Right lobe of liver (tissue), 6 donors: ENCODE measurements around the gene TMPRSS15. TPM values are rescaled to one million over a fixed set of nuclear protein-coding genes. Genes with fewer than 3 reads are reported as not detected.

Source experiments
- ATAC-seq, 4 donors: fragments of 200-7000 bp; cut with Tn5 transposase; one replicate each; pipeline ENCODE4 v1.9.1; 2020; ENCODE audit warnings: mild to moderate bottlenecking in 4 of 4, moderate library complexity in 4 of 4
- DNase-seq, 3 donors: peaks; one replicate each; pipeline ENCODE4 v3.0.0-alpha.2; 2020
- H3K27ac ChIP-seq, 3 donors: fragments of 200-600 bp; one replicate each; pipeline ENCODE4 v1.8.0; 2022
- H3K27me3 ChIP-seq, 2 donors: fragments of 200-600 bp; one replicate each; pipeline ENCODE4 v1.8.0; 2022
- H3K36me3 ChIP-seq, 4 donors: fragments of 200-600 bp; sonication (generic) in 1 of 4; one replicate each; pipeline versions ENCODE4 v1.5.1 to v1.8.0; 2017 to 2022; ENCODE audit warnings: control low read depth in 1 of 4
- H3K4me1 ChIP-seq, 4 donors: fragments of 200-600 bp; sonication (generic) in 1 of 4; one replicate each; pipeline versions ENCODE4 v1.5.1 to v1.8.0; 2017 to 2022; ENCODE audit warnings: control low read depth in 1 of 4
- H3K4me3 ChIP-seq, 3 donors: fragments of 200-600 bp; one replicate each; pipeline ENCODE4 v1.8.0; 2022
- H3K9me3 ChIP-seq, 4 donors: fragments of 200-600 bp; sonication (generic) in 1 of 4; one replicate each; pipeline versions ENCODE4 v1.5.1 to v1.8.0; 2017 to 2022; ENCODE audit warnings: control low read depth in 1 of 4
- CTCF ChIP-seq, 4 donors: fragments of 200-600 bp in 3 of 4; fragments of 450-650 bp in 1 of 4; IDR thresholded peaks; one replicate each; pipeline versions ENCODE4 v1.5.1 to v1.8.0; 2016 to 2022; ENCODE audit warnings: antibody characterized with exemption in 4 of 4, mild to moderate bottlenecking in 2 of 4
- POLR2A ChIP-seq: fragments of 450-650 bp; IDR thresholded peaks from one replicate; pipeline ENCODE4 v1.6.1; 2017; ENCODE audit warnings: antibody characterized with exemption, mild to moderate bottlenecking
- WGBS: methylation state at CpG from one replicate; pipeline ENCODE4 v1.1.6; 2018; ENCODE audit warnings: low coverage, low lambda C conversion rate; ENCODE audit not compliant: insufficient coverage; ENCODE audit errors: missing lambda C conversion rate; 5-methylcytosine and 5-hydroxymethylcytosine counted together
- intact Hi-C, 2 donors: fragments of 100-400 bp; cut with DNase I; formaldehyde crosslinking; loops; one replicate each; pipeline versions ENCODE4 v1.11.2 to v1.14.1; 2022
- total RNA-seq, 6 experiments: library from RNA; depleted of rRNA in 2 of 6; stranded (reverse); fragments of >200 nt in 2 of 6; fragmentation: NEBNext Ultra II Directional in 3 of 6; extraction: Animal tissue kit (Norgen Biotek cat#: 25700) in 3 of 6; gene quantifications; one replicate each; pipeline versions ENCODE4 v1.1.0 to v1.2.4, GENCODE V29; 2016 to 2023
- donor health status: DM: no; HTN: yes; CAD: no.
- donor health status: DM: no; HTN: no; CAD: no.
- donor health status: DM: no; HTN: no; CAD: no.
- donor health status: DM: no; HTN: yes; CAD: no.
- donor health status: DM: no; HTN: yes; CAD: no.

The TMPRSS15 gene
- total RNA-seq, 6 experiments from 2014 or later = not detected

- no peak for ATAC-seq
- 69% methylated on average over 2 of the region's 2 CpGs for WGBS
- H3K36me3 ChIP-seq = no peaks in the 10 kb centered on the region
- TF ChIP-seq POLR2A (no peak), CTCF (IDR thresholded peaks at IDR 0.05) (no peak)
- H3K27ac ChIP-seq = no peak overlapping the region
- intact Hi-C loops = no loop called here
- H3K27me3 ChIP-seq = no peaks in the 10 kb centered on the region
- no peak overlapping the region for H3K4me3 ChIP-seq
- H3K9me3 ChIP-seq = no peaks in the 10 kb centered on the region
- no peaks in the 10 kb centered on the region for H3K4me1 ChIP-seq
- no peak for DNase-seq
Measured at GRCh38 chr21:18253221-18253620, 150.4 kb downstream of the TMPRSS15 start.

- intact Hi-C loops = no loop called here
- no peak for ATAC-seq
- WGBS = 64% methylated on average over 4 of the region's 5 CpGs
Measured at GRCh38 chr21:18252680-18253079, 150.9 kb downstream of the TMPRSS15 start.

GRCh38 chr21:18252256-18252655 is 151.3 kb downstream of the TMPRSS15 start:
- Histone ChIP-seq H3K4me1 (no peaks in the 10 kb centered on the region), H3K27ac (no peak overlapping the region), H3K27me3 (no peaks in the 10 kb centered on the region), H3K36me3 (no peaks in the 10 kb centered on the region), H3K4me3 (no peak overlapping the region), H3K9me3 (no peaks in the 10 kb centered on the region)
- WGBS = 40% methylated on average over 4 of the region's 4 CpGs
- no peak for DNase-seq
- intact Hi-C loops = no loop called here
- no peak for ATAC-seq
- no peak for TF ChIP-seq POLR2A
- TF ChIP-seq CTCF (IDR thresholded peaks at IDR 0.05) = no peak

More at GRCh38 chr21:18252680-18253079, 150.9 kb downstream of the TMPRSS15 start:
- H3K4me3 ChIP-seq = no peak overlapping the region
- no peaks in the 10 kb centered on the region for H3K36me3 ChIP-seq
- no peak overlapping the region for H3K27ac ChIP-seq
- DNase-seq = no peak
- TF ChIP-seq CTCF (IDR thresholded peaks at IDR 0.05) = no peak
- no peak for TF ChIP-seq POLR2A
- no peaks in the 10 kb centered on the region for H3K9me3 ChIP-seq
- no peaks in the 10 kb centered on the region for H3K4me1 ChIP-seq
- no peaks in the 10 kb centered on the region for H3K27me3 ChIP-seq

- Histone ChIP-seq H3K27me3 (no peaks in the 10 kb centered on the region), H3K9me3 (no peaks in the 10 kb centered on the region), H3K4me1 (no peaks in the 10 kb centered on the region), H3K4me3 (no peak overlapping the region), H3K27ac (no peak overlapping the region), H3K36me3 (no peaks in the 10 kb centered on the region)
- no peak for DNase-seq
- TF ChIP-seq POLR2A (no peak), CTCF (IDR thresholded peaks at IDR 0.05) (no peak)
- no peak for ATAC-seq
- intact Hi-C loops = no loop called here
Measured at GRCh38 chr21:18251065-18251464, 152.5 kb downstream of the TMPRSS15 start.

GRCh38 chr21:18249672-18250071 is 153.9 kb downstream of the TMPRSS15 start:
- no peak for ATAC-seq
- intact Hi-C loops = no loop called here
- no peaks in the 10 kb centered on the region for H3K36me3 ChIP-seq
- DNase-seq = no peak
- H3K9me3 ChIP-seq = no peaks in the 10 kb centered on the region
- H3K27me3 ChIP-seq = no peaks in the 10 kb centered on the region
- no peak overlapping the region for H3K27ac ChIP-seq
- TF ChIP-seq POLR2A (no peak), CTCF (IDR thresholded peaks at IDR 0.05) (no peak)
- H3K4me1 ChIP-seq = peaks cover 0 to 6% (median 0%) of the 10 kb centered on the region in 4 donors
- H3K4me3 ChIP-seq = no peak overlapping the region
- WGBS = 26% methylated on average over 2 of the region's 2 CpGs
